Glutamatergic neuron (in vitro differentiated cells): ENCODE data around the gene IKBKE. TPM values are rescaled to one million over a fixed set of nuclear protein-coding genes. Genes with fewer than 3 reads are reported as not detected.

Source experiments
- DNase-seq: peaks from one replicate; pipeline ENCODE4 v3.0.0; 2022
- H3K27ac Mint-ChIP-seq: one replicate; pipeline ENCODE4 v1.8.0; 2020; ENCODE audit warnings: mild to moderate bottlenecking, mixed read lengths, inconsistent platforms; ENCODE audit not compliant: unreplicated experiment
- H3K27me3 Mint-ChIP-seq: one replicate; pipeline ENCODE4 v1.8.0; 2020; ENCODE audit warnings: mild to moderate bottlenecking, moderate library complexity, mixed read lengths, inconsistent platforms; ENCODE audit not compliant: unreplicated experiment
- H3K36me3 Mint-ChIP-seq: one replicate; pipeline ENCODE4 v1.8.0; 2020; ENCODE audit warnings: mild to moderate bottlenecking, mixed read lengths, inconsistent platforms; ENCODE audit not compliant: unreplicated experiment
- H3K4me1 Mint-ChIP-seq: one replicate; pipeline ENCODE4 v1.8.0; 2020; ENCODE audit warnings: mild to moderate bottlenecking, low read depth, mixed read lengths, inconsistent platforms; ENCODE audit not compliant: unreplicated experiment
- H3K4me3 Mint-ChIP-seq: one replicate; pipeline ENCODE4 v1.8.0; 2020; ENCODE audit warnings: mild to moderate bottlenecking, mixed read lengths, inconsistent platforms; ENCODE audit not compliant: unreplicated experiment
- H3K9me3 Mint-ChIP-seq: one replicate; pipeline ENCODE4 v1.8.0; 2020; ENCODE audit warnings: mild to moderate bottlenecking, moderate library complexity, mixed read lengths, inconsistent platforms; ENCODE audit not compliant: unreplicated experiment
- CTCF ChIP-seq: fragments of 200-600 bp; sonication (generic); IDR thresholded peaks from one replicate; pipeline ENCODE4 v1.5.0; 2021; ENCODE audit not compliant: partially characterized antibody, unreplicated experiment
- total RNA-seq: library from RNA; stranded (reverse); fragmentation: NEBNext Ultra II Directional; extraction: Animal tissue kit (Norgen Biotek cat#: 25700); gene quantifications from one replicate; pipeline ENCODE4 v1.2.1, GENCODE V29; 2021; ENCODE audit not compliant: unreplicated experiment

IKBKE gene
- total RNA-seq, 1 donor from 2014 or later: 0.20 TPM

GRCh38 chr1:206477110-206477509 is 6.8 kb downstream of the IKBKE start:
- Mint-ChIP-seq H3K27me3 (peaks cover 4% of the 10 kb centered on the region), H3K36me3 (no peaks in the 10 kb centered on the region), H3K27ac (no peak overlapping the region), H3K4me1 (peaks cover 4% of the 10 kb centered on the region), H3K9me3 (peaks cover 2% of the 10 kb centered on the region), H3K4me3 (no peak overlapping the region)
- DNase-seq: no peak
- TF ChIP-seq CTCF: no peak

- DNase-seq: no peak
- Mint-ChIP-seq H3K27ac (no peak overlapping the region), H3K9me3 (peaks cover 2% of the 10 kb centered on the region), H3K4me3 (no peak overlapping the region), H3K36me3 (no peaks in the 10 kb centered on the region), H3K4me1 (no peaks in the 10 kb centered on the region), H3K27me3 (peaks cover 4% of the 10 kb centered on the region)
- no peak for TF ChIP-seq CTCF
These were observed 7.5 kb downstream of the IKBKE start for GRCh38 chr1:206477581-206478380.

GRCh38 chr1:206478746-206479145 is 8.5 kb downstream of the IKBKE start:
- DNase-seq: no peak
- Mint-ChIP-seq H3K4me3 (no peak overlapping the region), H3K9me3 (peaks cover 2% of the 10 kb centered on the region), H3K4me1 (no peaks in the 10 kb centered on the region), H3K27me3 (peaks cover 6% of the 10 kb centered on the region), H3K36me3 (no peaks in the 10 kb centered on the region), H3K27ac (no peak overlapping the region)
- TF ChIP-seq CTCF: no peak

- Mint-ChIP-seq H3K36me3 (no peaks in the 10 kb centered on the region), H3K4me3 (no peak overlapping the region), H3K4me1 (no peaks in the 10 kb centered on the region), H3K9me3 (peaks cover 2% of the 10 kb centered on the region), H3K27ac (no peak overlapping the region), H3K27me3 (peaks cover 6% of the 10 kb centered on the region)
- TF ChIP-seq CTCF: peak; percentile 84
- peak; percentile 83 for DNase-seq
These were observed 9.2 kb downstream of the IKBKE start for GRCh38 chr1:206479183-206480125.
